ENCODE results near the gene MFN2.
"Not testable (repeated sequence)": the region's sequence is repeated elsewhere in the genome, so short reads cannot be mapped to it uniquely, and the experiment has no call there.

The MFN2 gene

GRCh38 chr1:12040457-12041051 lies 60.3 kb downstream of the MFN2 start:
- Histone ChIP-seq H3K27ac (no peak overlapping the region), H3K4me3 (ENCODE audit: low read depth in 1 of 2, low read length in 1 of 2) (no peak overlapping the region)
- TF ChIP-seq CTCF (IDR thresholded peaks at IDR 0.05), result no peak

GRCh38 chr1:12044187-12044877 lies 64.1 kb downstream of the MFN2 start:
- not testable (repeated sequence) for H3K27ac ChIP-seq; H3K9me3 ChIP-seq; H3K4me3 ChIP-seq (ENCODE audit: low read depth in 1 of 2, low read length in 1 of 2); H3K4me1 ChIP-seq (ENCODE audit: control insufficient read depth in 1 of 2, insufficient read depth in 1 of 2, low read depth in 1 of 2, low read length in 1 of 2); H3K36me3 ChIP-seq; H3K27me3 ChIP-seq

More at GRCh38 chr1:12040457-12041051, 60.3 kb downstream of the MFN2 start:
- Histone ChIP-seq H3K27me3 (no peaks in the 10 kb centered on the region), H3K36me3 (no peaks in the 10 kb centered on the region), H3K9me3 (no peaks in the 10 kb centered on the region), H3K4me1 (ENCODE audit: control insufficient read depth in 1 of 2, insufficient read depth in 1 of 2, low read depth in 1 of 2, low read length in 1 of 2) (peaks cover 3 to 29% of the 10 kb centered on the region in 2 experiments)

GRCh38 chr1:12046749-12047119 lies 66.5 kb downstream of the MFN2 start:
- Histone ChIP-seq H3K9me3 (no peaks in the 10 kb centered on the region), H3K27ac (no peak overlapping the region), H3K27me3 (no peaks in the 10 kb centered on the region), H3K4me3 (ENCODE audit: low read depth in 1 of 2, low read length in 1 of 2) (no peak overlapping the region), H3K4me1 (ENCODE audit: control insufficient read depth in 1 of 2, insufficient read depth in 1 of 2, low read depth in 1 of 2, low read length in 1 of 2) (peaks cover 6 to 7% of the 10 kb centered on the region in 2 experiments), H3K36me3 (no peaks in the 10 kb centered on the region)
- TF ChIP-seq CTCF (IDR thresholded peaks at IDR 0.05), result no peak

GRCh38 chr1:12047120-12047876 lies 67.1 kb downstream of the MFN2 start:
- Histone ChIP-seq H3K36me3 (no peaks in the 10 kb centered on the region), H3K4me3 (ENCODE audit: low read depth in 1 of 2, low read length in 1 of 2) (no peak overlapping the region), H3K4me1 (ENCODE audit: control insufficient read depth in 1 of 2, insufficient read depth in 1 of 2, low read depth in 1 of 2, low read length in 1 of 2) (peaks cover 6 to 7% of the 10 kb centered on the region in 2 experiments), H3K9me3 (no peaks in the 10 kb centered on the region), H3K27me3 (no peaks in the 10 kb centered on the region), H3K27ac (no peak overlapping the region)
- TF ChIP-seq CTCF (IDR thresholded peaks at IDR 0.05), result no peak

GRCh38 chr1:12048372-12048771 lies 68.1 kb downstream of the MFN2 start:
- TF ChIP-seq CTCF (IDR thresholded peaks at IDR 0.05), result no peak
- no peak overlapping the region for H3K27ac ChIP-seq
- no peaks in the 10 kb centered on the region for H3K9me3 ChIP-seq
- no peaks in the 10 kb centered on the region for H3K36me3 ChIP-seq
- H3K27me3 ChIP-seq, result no peaks in the 10 kb centered on the region
- peaks cover 6 to 7% of the 10 kb centered on the region in 2 experiments for H3K4me1 ChIP-seq (ENCODE audit: control insufficient read depth in 1 of 2, insufficient read depth in 1 of 2, low read depth in 1 of 2, low read length in 1 of 2)
- H3K4me3 ChIP-seq (ENCODE audit: low read depth in 1 of 2, low read length in 1 of 2), result no peak overlapping the region

GRCh38 chr1:12049616-12050015 lies 69.4 kb downstream of the MFN2 start:
- peaks cover 6 to 7% of the 10 kb centered on the region in 2 experiments for H3K4me1 ChIP-seq (ENCODE audit: control insufficient read depth in 1 of 2, insufficient read depth in 1 of 2, low read depth in 1 of 2, low read length in 1 of 2)
- TF ChIP-seq CTCF (IDR thresholded peaks at IDR 0.05), result no peak
- H3K4me3 ChIP-seq (ENCODE audit: low read depth in 1 of 2, low read length in 1 of 2), result no peak overlapping the region

More at GRCh38 chr1:12049616-12050015, 69.4 kb downstream of the MFN2 start:
- no peak overlapping the region for H3K27ac ChIP-seq
- no peaks in the 10 kb centered on the region for H3K27me3 ChIP-seq
- H3K36me3 ChIP-seq, result no peaks in the 10 kb centered on the region
- no peaks in the 10 kb centered on the region for H3K9me3 ChIP-seq

All from neutrophil (primary cell).